GM12864 (cell line): ENCODE measurements around the gene NLRP3.

Source experiments
- DNase-seq: peaks from one replicate; pipeline ENCODE4 v3.0.0-alpha.2; 2011; ENCODE audit warnings: low read depth
- H3K4me3 ChIP-seq: 2 replicates; pipeline ENCODE4 v1.5.1; 2011; ENCODE audit warnings: mild to moderate bottlenecking, low read depth, low read length, control low read depth
- TF ChIP-seq, protein P1 (sequence below): IDR thresholded peaks from 2 replicates; pipeline ENCODE4 v1.5.1; 2011; ENCODE audit warnings: low read depth, mild to moderate bottlenecking, moderate library complexity, low read length, control low read depth, inconsistent platforms; ENCODE audit errors: missing control alignments

NLRP3 gene

DNA sequence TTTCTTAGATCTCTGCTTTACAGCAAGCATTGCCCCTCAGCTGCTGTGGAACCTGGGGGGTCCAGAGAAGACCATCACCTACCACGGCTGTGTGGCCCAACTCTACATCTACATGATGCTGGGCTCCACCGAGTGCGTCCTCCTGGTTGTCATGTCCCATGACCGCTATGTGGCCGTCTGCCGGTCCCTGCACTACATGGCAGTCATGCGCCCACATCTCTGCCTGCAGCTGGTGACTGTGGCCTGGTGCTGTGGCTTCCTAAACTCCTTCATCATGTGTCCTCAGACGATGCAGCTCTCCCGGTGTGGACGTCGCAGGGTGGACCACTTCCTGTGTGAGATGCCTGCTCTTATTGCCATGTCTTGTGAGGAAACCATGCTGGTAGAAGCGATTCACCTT, 75.4 kb downstream of the NLRP3 start:
- H3K4me3 ChIP-seq: no peak overlapping the region
- no peak for DNase-seq
- TF ChIP-seq, protein P1, sequence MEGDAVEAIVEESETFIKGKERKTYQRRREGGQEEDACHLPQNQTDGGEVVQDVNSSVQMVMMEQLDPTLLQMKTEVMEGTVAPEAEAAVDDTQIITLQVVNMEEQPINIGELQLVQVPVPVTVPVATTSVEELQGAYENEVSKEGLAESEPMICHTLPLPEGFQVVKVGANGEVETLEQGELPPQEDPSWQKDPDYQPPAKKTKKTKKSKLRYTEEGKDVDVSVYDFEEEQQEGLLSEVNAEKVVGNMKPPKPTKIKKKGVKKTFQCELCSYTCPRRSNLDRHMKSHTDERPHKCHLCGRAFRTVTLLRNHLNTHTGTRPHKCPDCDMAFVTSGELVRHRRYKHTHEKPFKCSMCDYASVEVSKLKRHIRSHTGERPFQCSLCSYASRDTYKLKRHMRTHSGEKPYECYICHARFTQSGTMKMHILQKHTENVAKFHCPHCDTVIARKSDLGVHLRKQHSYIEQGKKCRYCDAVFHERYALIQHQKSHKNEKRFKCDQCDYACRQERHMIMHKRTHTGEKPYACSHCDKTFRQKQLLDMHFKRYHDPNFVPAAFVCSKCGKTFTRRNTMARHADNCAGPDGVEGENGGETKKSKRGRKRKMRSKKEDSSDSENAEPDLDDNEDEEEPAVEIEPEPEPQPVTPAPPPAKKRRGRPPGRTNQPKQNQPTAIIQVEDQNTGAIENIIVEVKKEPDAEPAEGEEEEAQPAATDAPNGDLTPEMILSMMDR: no peak

DNA sequence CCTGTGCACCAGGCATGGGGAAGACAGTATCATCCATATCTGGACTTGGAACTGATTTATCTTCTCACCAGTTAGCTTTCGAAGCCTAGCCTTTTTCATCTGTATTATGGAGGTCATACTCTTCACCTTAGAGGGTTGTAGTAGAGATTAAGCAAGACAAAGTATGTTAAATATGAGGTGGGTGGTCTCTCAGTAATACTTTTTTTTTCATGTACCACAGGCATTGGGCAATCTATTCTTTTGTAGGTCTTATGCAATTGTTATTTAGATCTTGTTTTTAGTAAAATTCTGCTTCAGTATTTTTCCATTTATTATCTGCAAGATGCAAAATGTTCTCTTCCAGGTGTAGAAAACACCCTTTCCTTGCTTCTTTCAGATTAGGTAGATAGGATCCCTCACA, 77.1 kb downstream of the NLRP3 start:
- no peak for DNase-seq
- no peak overlapping the region for H3K4me3 ChIP-seq
- TF ChIP-seq, protein P1: no peak

DNA sequence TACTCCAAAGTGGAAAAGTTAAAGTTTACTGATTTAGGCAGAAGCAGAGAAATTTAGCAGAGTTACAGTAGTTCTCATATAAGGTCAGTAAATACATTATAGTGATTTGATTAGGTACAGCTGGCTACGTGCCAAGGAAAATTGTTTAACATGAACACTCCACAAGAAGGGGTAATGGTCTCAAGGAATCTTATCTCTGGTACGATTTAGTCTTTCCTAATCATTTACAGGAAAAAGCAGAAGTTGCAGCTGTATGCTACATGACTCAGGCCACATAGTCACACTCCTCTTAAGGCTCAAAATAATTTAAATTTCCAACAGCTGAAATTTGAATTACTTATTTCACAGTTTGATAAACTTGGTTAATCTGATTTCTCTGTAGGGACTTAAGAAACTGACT, 78.8 kb downstream of the NLRP3 start:
- no peak for DNase-seq
- TF ChIP-seq, protein P1: no peak
- no peak overlapping the region for H3K4me3 ChIP-seq

DNA sequence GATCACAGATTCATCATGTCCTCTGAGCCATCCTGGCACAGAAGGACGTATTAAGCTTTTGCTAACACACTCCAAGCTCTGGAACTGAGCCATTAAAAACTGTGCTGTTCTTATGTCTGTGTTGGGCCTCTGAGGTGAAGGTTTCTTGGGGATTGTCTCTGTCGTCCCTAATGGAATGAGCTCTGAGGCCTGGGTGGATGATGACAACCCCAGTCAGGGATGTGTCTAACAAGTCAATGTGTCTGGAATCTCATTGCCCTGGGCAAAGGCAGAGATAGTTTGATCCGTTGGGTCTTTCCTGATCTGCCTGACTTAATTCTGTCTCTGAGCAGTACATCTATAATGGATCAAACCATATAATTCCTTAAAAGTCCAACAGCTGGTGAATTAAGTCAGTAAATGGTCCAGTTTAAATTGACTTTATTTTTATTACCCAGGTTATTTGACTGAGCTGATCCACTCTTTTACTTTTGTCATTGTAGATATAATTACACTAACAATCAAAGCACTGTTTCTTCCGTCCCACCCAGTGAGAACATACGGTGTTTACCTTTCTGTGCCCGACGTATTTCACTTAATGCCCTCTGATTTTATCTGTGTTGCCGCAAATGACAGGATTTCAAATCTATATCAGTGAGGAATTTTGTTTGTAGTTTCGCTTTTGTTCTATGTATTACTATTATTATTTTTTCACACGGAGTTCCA, 80.8 kb downstream of the NLRP3 start:
- TF ChIP-seq, protein P1: no peak
- no peak for DNase-seq
- no peak overlapping the region for H3K4me3 ChIP-seq
